HepG2 (cell line): ENCODE measurements around the gene TRIM67. TPM values are rescaled to one million over a fixed set of nuclear protein-coding genes. Genes with fewer than 3 reads are reported as not detected.
A peak's percentile ranks its signal among the peaks of the same experiment; 100 is the strongest.

Experiments used
- ATAC-seq: fragments of 200-7000 bp; cut with Tn5 transposase; 3 replicates; pipeline ENCODE4 v1.9.1; 2020; ENCODE audit warnings: mild to moderate bottlenecking, moderate library complexity
- BruUV-seq: library from RNA; stranded (reverse); fragments of 400-500 nt; replicated peaks from 2 replicates; lab custom pipeline; 2021; lab: Mats Ljungman, UMichigan
- CTCF ChIA-PET: fragments of 300-600 bp; formaldehyde crosslinking; extraction: SDS; loops from one replicate; lab custom pipeline; 2021; ENCODE audit warnings: low total read pairs, inconsistent platforms, low intra/inter-chr PET ratio; lab: Yijun Ruan, JAX
- POLR2A ChIA-PET: fragments of 350-600 bp; sonication (Branson Sonifier 250); formaldehyde crosslinking; loops from one replicate; lab custom pipeline; 2020; ENCODE audit warnings: antibody characterized with exemption, inconsistent platforms; lab: Yijun Ruan, JAX
- DNase-seq: peaks from one replicate; pipeline ENCODE4 v3.0.0-alpha.2; 2015; ENCODE audit warnings: low spot score
- FAIRE-seq: peaks from 3 replicates; lab custom pipeline; 2011; peaks lifted over from hg19 to GRCh38; lab: Jason Lieb, UNC
- H2AFZ ChIP-seq: one replicate; pipeline ENCODE4 v1.6.1; 2011; ENCODE audit warnings: low read length, inconsistent platforms
- H3K27ac ChIP-seq: fragments of 300-600 bp; 3 replicates; pipeline ENCODE4 v1.8.0; 2011; ENCODE audit warnings: mixed run types, mild to moderate bottlenecking, mixed read lengths, low read length, inconsistent platforms; ENCODE audit not compliant: insufficient read depth; ENCODE audit errors: extremely low read length
- H3K27me3 ChIP-seq, 2 experiments: fragments of 200-600 bp in 1 of 2; 2 replicates in 1 of 2; 3 replicates in 1 of 2; pipeline versions ENCODE4 v1.6.0 to v1.8.0; 2011; ENCODE audit warnings: low read length in 2 of 2, mild to moderate bottlenecking in 2 of 2, moderate library complexity in 2 of 2, inconsistent platforms in 1 of 2; ENCODE audit not compliant: insufficient read depth in 2 of 2, control insufficient read depth in 1 of 2
- H3K36me3 ChIP-seq, 2 experiments: fragments of 200-600 bp in 1 of 2; replicated peaks in 1 of 2; 2 replicates in 1 of 2; 3 replicates in 1 of 2; pipeline versions ENCODE4 v1.5.1 to v1.8.0; 2011; ENCODE audit warnings: low read length in 2 of 2, inconsistent platforms in 1 of 2; ENCODE audit not compliant: insufficient read depth in 2 of 2, control insufficient read depth in 1 of 2
- H3K4me1 ChIP-seq: 2 replicates; pipeline ENCODE4 v1.5.1; 2012; ENCODE audit warnings: low read length, inconsistent platforms; ENCODE audit not compliant: insufficient read depth
- H3K4me2 ChIP-seq: 2 replicates; pipeline ENCODE4 v1.6.0; 2011; ENCODE audit warnings: low read depth, low read length, inconsistent platforms
- H3K4me3 ChIP-seq, 3 experiments: fragments of 200-600 bp in 1 of 3; sonication (generic), shearing (Covaris generic) in 1 of 3; replicated peaks in 1 of 3; 2 replicates each; pipeline ENCODE4 v1.5.1; 2011 to 2016; ENCODE audit warnings: low read length in 3 of 3, inconsistent platforms in 2 of 3, low read depth in 2 of 3, mild to moderate bottlenecking in 2 of 3, control low read depth in 1 of 3, mixed read lengths in 1 of 3; ENCODE audit not compliant: insufficient read depth in 1 of 3
- H3K79me2 ChIP-seq: one replicate; pipeline ENCODE4 v1.6.1; 2011; ENCODE audit warnings: low read length, inconsistent platforms; ENCODE audit not compliant: insufficient read depth
- H3K9ac ChIP-seq: 2 replicates; pipeline ENCODE4 v1.6.0; 2011; ENCODE audit warnings: mild to moderate bottlenecking, low read depth, low read length, inconsistent platforms; ENCODE audit not compliant: insufficient read depth
- H3K9me3 ChIP-seq: 2 replicates; pipeline ENCODE4 v1.5.1; 2012; ENCODE audit warnings: mild to moderate bottlenecking, low read length
- H4K20me1 ChIP-seq: 2 replicates; pipeline ENCODE4 v1.6.0; 2011; ENCODE audit warnings: inconsistent platforms, mild to moderate bottlenecking, low read length, moderate library complexity; ENCODE audit not compliant: insufficient read depth
- ARID5B ChIP-seq: IDR thresholded peaks from 2 replicates; pipeline ENCODE4 v1.4.0; 2020; ENCODE audit warnings: mild to moderate bottlenecking, missing genetic modification reagents
- ATF7 ChIP-seq, 2 experiments: fragments of 450-650 bp in 1 of 2; sonication (generic) in 1 of 2; formaldehyde crosslinking in 1 of 2; IDR thresholded peaks; 2 replicates each; pipeline versions ENCODE4 v1.4.0 to v1.6.1; 2016 to 2020; ENCODE audit warnings: antibody characterized with exemption in 1 of 2, mild to moderate bottlenecking in 1 of 2, missing genetic modification reagents in 1 of 2
- BRCA1 ChIP-seq: sonication (generic); formaldehyde crosslinking; IDR thresholded peaks from 2 replicates; pipeline ENCODE4 v1.4.0; 2020; ENCODE audit warnings: missing genetic modification reagents
- KLF11 ChIP-seq: IDR thresholded peaks from 2 replicates; pipeline ENCODE4 v1.6.1; 2016; ENCODE audit warnings: missing compliant biosample characterization
- NFKBIZ ChIP-seq: IDR thresholded peaks from 2 replicates; pipeline ENCODE4 v1.6.1; 2018; ENCODE audit warnings: missing genetic modification reagents, missing compliant biosample characterization
- PPARG ChIP-seq: conservative IDR thresholded peaks from 2 replicates; pipeline ENCODE4 v1.6.1; 2016; ENCODE audit warnings: missing biosample characterization, missing genetic modification reagents
- RARG ChIP-seq: sonication (generic); formaldehyde crosslinking; IDR thresholded peaks from 2 replicates; pipeline ENCODE4 v1.4.0; 2020; ENCODE audit warnings: low read depth, mild to moderate bottlenecking, missing genetic modification reagents
- ZNF143 ChIP-seq: sonication (generic); formaldehyde crosslinking; IDR thresholded peaks from 2 replicates; pipeline ENCODE4 v1.4.0; 2020; ENCODE audit warnings: missing genetic modification reagents
- ZNF234 ChIP-seq: sonication (generic); formaldehyde crosslinking; conservative IDR thresholded peaks from 2 replicates; pipeline ENCODE4 v1.5.1; 2020; ENCODE audit warnings: mild to moderate bottlenecking, missing genetic modification reagents
- ZNF44 ChIP-seq: sonication (generic); formaldehyde crosslinking; IDR thresholded peaks from 2 replicates; pipeline ENCODE4 v1.5.1; 2020; ENCODE audit warnings: mild to moderate bottlenecking, missing genetic modification reagents
- ZNF564 ChIP-seq: sonication (generic); formaldehyde crosslinking; IDR thresholded peaks from 2 replicates; pipeline ENCODE4 v1.8.1; 2023; ENCODE audit warnings: mild to moderate bottlenecking, missing genetic modification reagents
- ZNF776 ChIP-seq: sonication (generic); formaldehyde crosslinking; IDR thresholded peaks from 2 replicates; pipeline ENCODE4 v1.4.0; 2020; ENCODE audit warnings: mild to moderate bottlenecking, missing genetic modification reagents
- ZSCAN12 ChIP-seq: sonication (generic); formaldehyde crosslinking; IDR thresholded peaks from 2 replicates; pipeline ENCODE4 v1.9.0; 2021; ENCODE audit warnings: mild to moderate bottlenecking, missing genetic modification reagents
- WGBS: methylation state at CpG from one replicate; pipeline ENCODE4 v1.1.6; 2017; ENCODE audit warnings: low lambda C conversion rate; 5-methylcytosine and 5-hydroxymethylcytosine counted together
- in situ Hi-C: cut with HindIII; loops from 2 replicates; pipeline ENCODE4 v1.10.0; 2017; ENCODE audit warnings: low pct_unique_long_range_greater_than_20kb; ENCODE audit not compliant: extremely low pct_ligation_motif_present
- intact Hi-C: fragments of 100-400 bp; cut with micrococcal nuclease; formaldehyde crosslinking; loops from one replicate; pipeline ENCODE4 v1.10.0; 2022; ENCODE audit not compliant: unreplicated experiment
- polyA plus RNA-seq, 8 experiments: library from polyadenylated mRNA; depleted of rRNA in 3 of 8; stranded (reverse) in 7 of 8; unstranded in 1 of 8; fragments of >200 nt; fragmentation: Illumina TruSeq in 4 of 8; extraction: Trizol in 4 of 8; gene quantifications; 2 replicates each; pipeline versions ENCODE4 v1.2.1 to v1.2.3, GENCODE V29; 2011 to 2016; ENCODE audit warnings: low read depth in 4 of 8, missing spikeins in 1 of 8, mixed read lengths in 1 of 8; ENCODE audit not compliant: insufficient read depth in 1 of 8
- total RNA-seq, 5 experiments: library from RNA; depleted of rRNA; stranded (reverse); fragments of >200 nt; fragmentation: Illumina TruSeq; extraction: Trizol; gene quantifications; 2 replicates each; pipeline ENCODE4 v1.2.3, GENCODE V29; 2016; ENCODE audit warnings: low read depth in 1 of 5
- TF ChIP-seq, protein P1 (sequence below): sonication (generic); formaldehyde crosslinking; IDR thresholded peaks from 2 replicates; pipeline ENCODE4 v1.5.1; 2020; ENCODE audit warnings: missing genetic modification reagents, mild to moderate bottlenecking, borderline replicate concordance
- TF ChIP-seq, protein P2 (sequence below), 2 experiments: sonication (generic) in 1 of 2; formaldehyde crosslinking in 1 of 2; IDR thresholded peaks; 2 replicates each; pipeline versions ENCODE4 v1.4.0 to v1.6.1; 2016 to 2020; ENCODE audit warnings: borderline replicate concordance in 1 of 2, low read depth in 1 of 2, mild to moderate bottlenecking in 1 of 2, missing genetic modification reagents in 1 of 2

Gene TRIM67
- total and polyA plus RNA-seq, 2 of the 13 experiments (the other 11 are each of a cell fraction or from before 2014, with no cell fraction given): not detected

DNA sequence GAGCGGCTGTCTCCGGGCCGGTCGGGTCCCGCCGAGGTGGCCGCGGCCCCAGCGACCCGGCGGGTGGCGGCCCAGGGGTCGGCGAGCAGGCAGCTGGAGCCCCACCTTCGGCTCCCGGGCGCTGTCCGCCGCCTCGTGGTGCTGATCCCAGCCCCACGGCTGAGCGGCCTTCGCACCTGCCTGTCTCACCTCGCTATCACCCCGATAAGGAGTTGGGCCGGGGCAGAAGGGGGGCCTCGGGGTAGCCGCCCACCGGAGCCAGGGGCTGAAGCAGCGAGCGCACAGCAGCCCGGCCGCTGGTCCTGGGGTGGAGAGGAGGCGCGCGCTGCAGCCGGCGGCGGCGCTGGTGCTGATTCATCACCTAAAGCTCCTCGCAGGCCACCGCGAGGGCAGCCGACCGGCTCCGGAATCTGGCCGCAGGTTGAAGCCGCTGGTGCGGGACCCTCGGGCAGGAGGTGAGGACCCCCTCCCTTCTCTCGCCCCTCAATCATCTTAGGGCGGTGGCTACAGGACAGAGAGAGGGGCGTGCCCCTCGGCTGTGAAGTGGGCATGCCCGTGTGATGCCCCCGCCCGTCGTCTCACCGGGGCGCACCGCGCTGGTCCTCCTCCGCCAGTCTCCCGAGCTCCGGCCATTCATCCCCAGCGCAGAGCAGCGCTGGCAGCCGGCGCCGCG lies 575 bp downstream of the TRIM67 start:
- in situ Hi-C loops (no loop called here), intact Hi-C loops (loop anchor here (1.0 to 5.0 kb wide), 2 partner anchors 33 to 195 kb away; no protein-coding TSS in a partner anchor)
- DNase-seq (peak; percentile 5), FAIRE-seq (no peak), ATAC-seq (peak; percentile 89)
- ChIA-PET CTCF (no interaction called here), POLR2A (no interaction called here)
- Histone ChIP-seq H3K27ac (no peak overlapping the region), H3K79me2 (no peaks in the 10 kb centered on the region), H3K36me3 (no peaks in the 10 kb centered on the region), H3K9ac (no peak overlapping the region), H4K20me1 (no peaks in the 10 kb centered on the region), H3K9me3 (no peaks in the 10 kb centered on the region), H3K4me3 (peak overlapping the region; percentile 26 to 72 (median 40); a peak in 5 of 6 replicates), H3K4me2 (peak overlapping the region; percentile 68), H3K27me3 (peaks cover 0 to 23% of the 10 kb centered on the region in 2 experiments; a peak in 3 of 5 replicates), H3K4me1 (peaks cover 13% of the 10 kb centered on the region), H2AFZ (no peak overlapping the region)
- WGBS: 5% methylated on average over 16 of the region's 71 CpGs
- BruUV-seq: no TSS peak
- TF ChIP-seq ZSCAN12 (CRISPR knock-in tag) (peak; percentile 89), PPARG (CRISPR knock-in tag) (0 out of 2 replicates have a peak, but pooled peaks have one; percentile 33), ZNF143 (CRISPR knock-in tag) (no peak), KLF11 (CRISPR knock-in tag) (0 out of 2 replicates have a peak, but pooled peaks have one; percentile 62), ZNF776 (CRISPR knock-in tag) (peak; percentile 85; the same call in 1 of the 2 replicates), BRCA1 (CRISPR knock-in tag) (peak; percentile 87), ZNF564 (CRISPR knock-in tag) (peak; percentile 83; the same call in 1 of the 2 replicates), ZNF234 (CRISPR knock-in tag) (no peak), NFKBIZ (CRISPR knock-in tag) (0 out of 2 replicates have a peak, but pooled peaks have one; percentile 28), ARID5B (CRISPR knock-in tag) (peak; percentile 52), RARG (CRISPR knock-in tag) (no peak), ZNF44 (CRISPR knock-in tag) (no peak), ATF7 (IDR thresholded peaks at IDR 0.05) (no peak), ATF7 (CRISPR knock-in tag; IDR thresholded peaks at IDR 0.05) (no peak)
- TF ChIP-seq, protein P1, sequence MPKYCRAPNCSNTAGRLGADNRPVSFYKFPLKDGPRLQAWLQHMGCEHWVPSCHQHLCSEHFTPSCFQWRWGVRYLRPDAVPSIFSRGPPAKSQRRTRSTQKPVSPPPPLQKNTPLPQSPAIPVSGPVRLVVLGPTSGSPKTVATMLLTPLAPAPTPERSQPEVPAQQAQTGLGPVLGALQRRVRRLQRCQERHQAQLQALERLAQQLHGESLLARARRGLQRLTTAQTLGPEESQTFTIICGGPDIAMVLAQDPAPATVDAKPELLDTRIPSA: no peak
- TF ChIP-seq, protein P2, sequence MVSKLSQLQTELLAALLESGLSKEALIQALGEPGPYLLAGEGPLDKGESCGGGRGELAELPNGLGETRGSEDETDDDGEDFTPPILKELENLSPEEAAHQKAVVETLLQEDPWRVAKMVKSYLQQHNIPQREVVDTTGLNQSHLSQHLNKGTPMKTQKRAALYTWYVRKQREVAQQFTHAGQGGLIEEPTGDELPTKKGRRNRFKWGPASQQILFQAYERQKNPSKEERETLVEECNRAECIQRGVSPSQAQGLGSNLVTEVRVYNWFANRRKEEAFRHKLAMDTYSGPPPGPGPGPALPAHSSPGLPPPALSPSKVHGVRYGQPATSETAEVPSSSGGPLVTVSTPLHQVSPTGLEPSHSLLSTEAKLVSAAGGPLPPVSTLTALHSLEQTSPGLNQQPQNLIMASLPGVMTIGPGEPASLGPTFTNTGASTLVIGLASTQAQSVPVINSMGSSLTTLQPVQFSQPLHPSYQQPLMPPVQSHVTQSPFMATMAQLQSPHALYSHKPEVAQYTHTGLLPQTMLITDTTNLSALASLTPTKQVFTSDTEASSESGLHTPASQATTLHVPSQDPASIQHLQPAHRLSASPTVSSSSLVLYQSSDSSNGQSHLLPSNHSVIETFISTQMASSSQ (IDR thresholded peaks at IDR 0.05; ENCODE audit: low read depth): no peak
- TF ChIP-seq, protein P2 (CRISPR knock-in tag; IDR thresholded peaks at IDR 0.05; ENCODE audit: borderline replicate concordance): 0 out of 2 replicates have a peak, but pooled peaks have one; percentile 21
